Measurements from ENCODE around the gene RALY. TPM values are rescaled to one million over a fixed set of nuclear protein-coding genes. Genes with fewer than 3 reads are reported as not detected.

RALY gene
- total RNA-seq, 2 donors from 2014 or later, result 74.2 to 86.4 TPM

DNA sequence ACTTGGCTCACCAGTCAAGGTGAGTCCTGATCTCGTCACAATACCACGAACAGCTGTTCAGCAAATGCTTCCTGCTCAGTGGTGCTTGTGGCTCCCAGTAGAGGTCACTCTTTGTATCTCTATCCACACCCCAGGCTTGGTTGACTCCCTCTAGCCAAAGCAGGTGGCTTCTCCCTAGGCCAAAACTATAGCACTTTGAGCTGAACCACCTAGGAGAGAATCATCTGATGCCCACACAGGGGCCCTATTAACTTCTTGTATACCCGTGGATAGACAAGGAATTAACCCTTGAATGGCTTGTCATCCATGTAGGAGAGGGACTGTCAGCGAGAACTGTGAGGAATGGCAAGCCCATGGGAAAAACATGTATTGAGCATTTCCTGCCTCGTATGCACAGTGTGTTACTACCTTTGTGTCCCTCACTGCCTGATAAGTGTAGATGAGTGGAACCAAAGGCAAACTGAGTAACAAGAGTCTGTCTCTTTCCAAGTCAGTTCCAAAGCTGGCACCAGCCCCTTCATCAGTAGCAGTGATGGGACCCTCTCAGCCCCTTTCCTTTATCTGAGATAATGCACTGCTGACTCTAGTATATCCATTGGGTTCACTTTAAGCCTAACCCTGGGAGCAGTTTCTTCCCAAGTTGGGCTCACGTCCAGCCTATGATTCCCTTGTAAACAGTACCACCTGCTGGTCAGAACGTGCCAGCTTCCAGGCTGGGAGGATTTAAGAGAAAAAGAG is 75.8 kb downstream of the RALY start:
- Histone ChIP-seq H3K9me3 (no peaks in the 10 kb centered on the region), H3K4me3 (no peak overlapping the region), H3K27me3 (no peaks in the 10 kb centered on the region), H3K36me3 (peaks cover 10% of the 10 kb centered on the region), H3K27ac (no peak overlapping the region), H3K4me1 (peaks cover 0 to 28% of the 10 kb centered on the region in 2 donors)
- TF ChIP-seq, protein P1, sequence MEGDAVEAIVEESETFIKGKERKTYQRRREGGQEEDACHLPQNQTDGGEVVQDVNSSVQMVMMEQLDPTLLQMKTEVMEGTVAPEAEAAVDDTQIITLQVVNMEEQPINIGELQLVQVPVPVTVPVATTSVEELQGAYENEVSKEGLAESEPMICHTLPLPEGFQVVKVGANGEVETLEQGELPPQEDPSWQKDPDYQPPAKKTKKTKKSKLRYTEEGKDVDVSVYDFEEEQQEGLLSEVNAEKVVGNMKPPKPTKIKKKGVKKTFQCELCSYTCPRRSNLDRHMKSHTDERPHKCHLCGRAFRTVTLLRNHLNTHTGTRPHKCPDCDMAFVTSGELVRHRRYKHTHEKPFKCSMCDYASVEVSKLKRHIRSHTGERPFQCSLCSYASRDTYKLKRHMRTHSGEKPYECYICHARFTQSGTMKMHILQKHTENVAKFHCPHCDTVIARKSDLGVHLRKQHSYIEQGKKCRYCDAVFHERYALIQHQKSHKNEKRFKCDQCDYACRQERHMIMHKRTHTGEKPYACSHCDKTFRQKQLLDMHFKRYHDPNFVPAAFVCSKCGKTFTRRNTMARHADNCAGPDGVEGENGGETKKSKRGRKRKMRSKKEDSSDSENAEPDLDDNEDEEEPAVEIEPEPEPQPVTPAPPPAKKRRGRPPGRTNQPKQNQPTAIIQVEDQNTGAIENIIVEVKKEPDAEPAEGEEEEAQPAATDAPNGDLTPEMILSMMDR (IDR thresholded peaks at IDR 0.05), result peak; percentile 62 to 83
- DNase-seq (ENCODE audit: low spot score), result peak; percentile 89

DNA sequence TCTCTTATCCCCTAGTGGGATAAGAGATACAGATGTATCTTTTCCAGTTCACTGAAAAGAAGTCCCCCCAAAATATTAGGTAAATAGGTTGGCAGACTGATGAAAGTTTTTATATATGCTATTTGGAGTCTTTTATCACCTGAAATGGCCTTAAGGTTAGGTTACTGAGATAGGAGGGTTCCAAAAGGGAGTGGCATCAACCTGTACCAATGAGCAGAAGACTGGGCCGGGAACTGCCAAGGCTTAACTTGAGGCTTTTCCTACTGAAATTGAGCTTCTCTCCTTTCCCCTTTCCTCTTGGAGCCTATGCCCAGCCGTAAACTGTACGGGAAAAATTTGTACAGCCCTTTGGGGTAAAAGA is 76.3 kb downstream of the RALY start:
- Histone ChIP-seq H3K27me3 (no peaks in the 10 kb centered on the region), H3K36me3 (peaks cover 10% of the 10 kb centered on the region), H3K9me3 (no peaks in the 10 kb centered on the region), H3K27ac (no peak overlapping the region), H3K4me1 (peaks cover 0 to 25% of the 10 kb centered on the region in 2 donors), H3K4me3 (no peak overlapping the region)
- DNase-seq (ENCODE audit: low spot score), result no peak
- TF ChIP-seq, protein P1 (IDR thresholded peaks at IDR 0.05), result no peak

DNA sequence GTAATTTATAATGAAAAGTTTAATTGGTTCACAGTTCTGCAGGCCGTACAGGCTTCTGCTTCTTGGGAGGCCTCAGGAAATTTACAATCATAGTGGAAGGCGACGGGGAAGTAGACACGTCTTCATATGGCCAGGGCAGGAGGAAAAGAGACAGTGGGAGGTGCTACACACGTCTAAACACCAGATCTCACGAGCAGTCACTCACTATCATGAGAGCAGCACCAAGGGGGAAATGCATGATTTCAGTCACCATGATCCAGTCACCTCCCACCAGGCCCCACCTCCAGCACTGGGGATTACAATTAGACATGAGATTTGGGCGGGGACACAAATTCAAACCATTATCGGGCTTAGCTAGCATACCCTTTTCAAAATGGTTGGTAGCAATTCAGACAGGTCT is 77.1 kb downstream of the RALY start:
- Histone ChIP-seq H3K4me3 (no peak overlapping the region), H3K36me3 (peaks cover 10% of the 10 kb centered on the region), H3K27me3 (no peaks in the 10 kb centered on the region), H3K4me1 (peaks cover 0 to 17% of the 10 kb centered on the region in 2 donors), H3K27ac (no peak overlapping the region), H3K9me3 (no peaks in the 10 kb centered on the region)
- DNase-seq (ENCODE audit: low spot score), result no peak
- TF ChIP-seq, protein P1 (IDR thresholded peaks at IDR 0.05), result no peak

DNA sequence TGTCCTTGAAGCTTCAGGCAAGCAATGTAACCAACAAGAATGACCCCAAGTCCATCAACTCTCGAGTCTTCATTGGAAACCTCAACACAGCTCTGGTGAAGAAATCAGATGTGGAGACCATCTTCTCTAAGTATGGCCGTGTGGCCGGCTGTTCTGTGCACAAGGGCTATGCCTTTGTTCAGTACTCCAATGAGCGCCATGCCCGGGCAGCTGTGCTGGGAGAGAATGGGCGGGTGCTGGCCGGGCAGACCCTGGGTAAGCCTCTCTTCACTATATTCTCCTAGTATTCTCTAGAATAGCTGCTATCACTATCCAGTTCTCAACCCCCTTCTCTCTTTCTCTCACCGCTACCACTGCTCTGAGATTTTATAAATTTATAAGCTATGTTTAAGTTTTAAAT is 78.4 kb downstream of the RALY start:
- no peak for DNase-seq (ENCODE audit: low spot score)
- TF ChIP-seq, protein P1 (IDR thresholded peaks at IDR 0.05), result no peak
- Histone ChIP-seq H3K27me3 (no peaks in the 10 kb centered on the region), H3K9me3 (no peaks in the 10 kb centered on the region), H3K27ac (no peak overlapping the region), H3K4me1 (peaks cover 0 to 12% of the 10 kb centered on the region in 2 donors), H3K36me3 (peaks cover 11% of the 10 kb centered on the region), H3K4me3 (no peak overlapping the region)

DNA sequence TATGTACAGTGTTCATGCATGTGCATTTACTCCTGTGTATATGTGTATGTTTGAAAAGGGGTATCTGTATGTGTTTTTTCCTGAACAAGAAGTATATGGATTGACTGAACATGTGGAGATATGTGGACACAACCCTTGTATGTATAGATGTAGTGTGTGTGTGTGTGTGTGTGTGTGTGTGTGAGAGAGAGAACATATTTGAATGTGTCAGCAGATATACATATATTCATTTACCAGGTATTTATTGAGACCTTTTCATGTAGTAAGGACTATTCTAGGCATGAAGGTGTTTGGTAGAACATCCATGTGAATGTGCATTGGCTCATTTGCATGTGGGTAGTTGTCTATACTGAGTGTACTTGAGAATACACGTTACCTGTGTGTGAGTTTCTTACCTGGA is 79.1 kb downstream of the RALY start:
- TF ChIP-seq, protein P1 (IDR thresholded peaks at IDR 0.05), result no peak
- Histone ChIP-seq H3K36me3 (peaks cover 18% of the 10 kb centered on the region), H3K9me3 (no peaks in the 10 kb centered on the region), H3K4me1 (peaks cover 0 to 12% of the 10 kb centered on the region in 2 donors), H3K27me3 (no peaks in the 10 kb centered on the region), H3K27ac (no peak overlapping the region), H3K4me3 (no peak overlapping the region)
- DNase-seq (ENCODE audit: low spot score), result no peak
